GM19455 (cell line): ENCODE data around the gene DTX1.

Experiments
- ATAC-seq: cut with Tn5 transposase; IDR thresholded peaks from one replicate; pipeline ENCODE4 v1.9.1; 2021; ENCODE audit not compliant: unreplicated experiment

DTX1 gene

DNA sequence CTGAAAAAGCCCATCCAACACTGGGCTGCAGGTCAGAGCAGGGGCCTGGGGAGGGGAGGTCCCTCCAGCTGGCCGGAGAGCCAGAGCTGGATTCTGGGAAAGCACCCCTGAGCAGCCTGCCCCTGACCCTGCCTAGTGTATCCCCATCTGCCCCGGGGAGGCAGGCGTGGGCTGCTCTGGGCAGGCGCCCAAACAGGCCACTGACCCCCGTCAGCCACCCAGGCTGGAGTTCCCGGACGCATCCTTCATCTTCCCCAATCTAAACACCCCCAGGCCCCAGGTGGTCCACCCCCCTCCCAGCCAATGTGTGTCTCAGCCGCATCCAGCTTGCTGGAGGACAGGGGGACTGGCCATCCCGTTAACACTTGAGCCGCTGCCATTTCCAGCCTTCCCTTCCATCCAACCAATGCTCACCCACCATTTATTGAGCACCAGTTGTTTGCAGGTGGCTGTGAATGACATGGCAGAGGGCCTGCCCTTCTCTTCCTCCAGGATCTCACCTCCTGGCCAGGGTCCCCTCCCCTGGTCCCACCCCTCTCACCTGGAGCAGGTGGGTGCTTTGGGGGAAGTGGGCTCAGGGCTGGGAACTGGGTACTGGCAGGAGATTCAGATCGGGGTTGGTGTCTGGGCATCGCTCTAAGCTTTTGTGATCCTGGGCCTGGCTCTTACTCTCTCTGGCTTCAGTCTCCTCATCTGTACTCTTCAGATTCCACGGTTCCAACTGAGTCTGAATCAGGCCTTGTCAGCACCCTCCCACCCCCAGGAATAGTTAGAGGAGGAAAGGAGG lies 743 bp upstream of the DTX1 start:
- no peak for ATAC-seq

DNA sequence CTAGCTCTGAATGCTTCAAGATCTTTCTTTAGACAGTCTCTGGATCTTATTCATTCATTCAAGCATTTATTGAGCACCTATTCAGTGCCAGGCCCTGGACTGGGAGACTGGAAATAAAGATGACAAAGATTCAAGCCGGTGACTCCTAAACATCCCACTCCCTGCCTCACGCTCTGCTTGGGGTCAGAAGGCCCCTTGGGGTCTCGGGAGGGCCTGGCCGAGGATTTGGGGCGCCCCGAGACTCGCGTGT lies 224 bp upstream of the DTX1 start:
- ATAC-seq, result no peak

DNA sequence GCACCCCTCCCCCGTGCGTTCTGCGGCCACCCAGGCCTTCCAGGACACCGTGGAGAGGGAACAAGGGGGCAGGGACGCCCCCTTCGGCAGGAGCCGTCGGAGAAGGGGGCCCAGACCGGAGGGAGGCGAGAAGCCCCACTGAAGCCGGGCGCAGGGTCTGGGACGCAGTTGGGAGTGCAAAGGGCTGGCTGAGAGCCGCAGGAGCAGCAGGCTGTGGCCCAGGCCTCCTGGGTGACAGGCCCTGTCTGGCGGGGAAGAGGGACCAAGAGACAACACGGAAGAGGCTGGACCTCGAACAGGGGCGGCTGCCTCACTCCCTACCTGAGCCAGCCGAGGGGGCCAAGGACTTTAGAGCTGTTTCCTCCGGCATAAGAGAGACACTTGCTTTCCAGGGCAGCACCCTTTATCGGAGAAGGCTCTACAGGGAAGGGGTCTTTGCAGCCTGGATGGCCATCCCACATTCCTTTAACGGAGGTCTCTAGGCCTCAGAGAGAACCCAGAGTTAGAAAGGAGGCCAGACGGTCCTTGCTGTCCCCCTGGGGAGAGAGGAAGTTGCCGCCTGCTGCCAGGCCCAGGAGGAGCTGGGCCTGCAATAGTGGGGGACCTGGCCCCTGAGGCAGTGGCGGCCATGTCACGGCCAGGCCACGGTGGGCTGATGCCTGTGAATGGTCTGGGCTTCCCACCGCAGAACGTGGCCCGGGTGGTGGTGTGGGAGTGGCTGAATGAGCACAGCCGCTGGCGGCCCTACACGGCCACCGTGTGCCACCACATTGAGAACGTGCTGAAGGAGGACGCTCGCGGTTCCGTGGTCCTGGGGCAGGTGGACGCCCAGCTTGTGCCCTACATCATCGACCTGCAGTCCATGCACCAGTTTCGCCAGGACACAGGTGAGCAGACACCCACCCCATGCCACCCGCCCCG lies 1.3 kb downstream of the DTX1 start:
- ATAC-seq, result no peak

DNA sequence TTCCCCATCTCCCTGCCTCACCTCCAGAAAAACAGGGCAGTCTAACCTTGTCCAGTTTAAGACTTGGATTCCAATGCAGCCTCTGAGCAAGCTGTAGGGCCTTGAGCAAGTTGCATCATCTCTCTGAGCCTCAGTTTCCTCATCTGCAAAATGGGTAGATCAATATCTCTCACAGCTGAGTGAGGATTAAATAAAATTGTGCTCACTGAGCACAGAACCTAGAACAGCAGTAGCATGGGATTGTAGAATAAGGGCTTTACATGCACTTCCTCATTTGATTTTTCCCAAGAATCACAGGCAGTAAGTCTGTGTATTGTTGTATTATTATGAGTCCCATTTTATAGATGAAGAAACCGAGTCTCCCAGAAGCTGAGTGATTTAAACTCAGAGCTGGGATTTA lies 2.0 kb downstream of the DTX1 start:
- no peak for ATAC-seq

DNA sequence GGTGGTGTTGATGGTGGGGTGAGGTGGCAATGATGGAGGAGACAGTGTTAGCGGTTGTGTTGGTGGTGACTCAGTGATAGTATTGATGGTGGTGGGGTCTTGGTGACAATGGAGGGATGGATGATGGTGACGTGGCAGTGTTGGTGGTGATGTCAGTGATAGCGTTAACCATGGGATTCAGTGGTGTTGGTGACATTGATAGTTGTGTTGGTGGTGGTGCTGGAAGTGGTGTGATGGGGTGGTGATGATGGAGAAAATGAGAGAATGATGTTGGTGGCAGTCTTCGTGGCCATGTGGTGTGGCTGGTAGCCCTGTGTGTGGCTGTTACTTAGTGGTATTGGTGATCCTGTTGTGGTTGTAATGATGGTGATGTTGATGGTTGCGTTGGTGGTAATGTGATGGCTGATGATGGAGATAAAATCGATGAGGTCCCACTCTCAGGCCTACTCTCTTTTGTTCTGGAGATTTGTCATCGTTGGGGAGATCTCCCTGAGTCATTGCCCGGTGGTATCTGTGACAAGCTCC lies 2.6 kb downstream of the DTX1 start:
- ATAC-seq, result no peak

DNA sequence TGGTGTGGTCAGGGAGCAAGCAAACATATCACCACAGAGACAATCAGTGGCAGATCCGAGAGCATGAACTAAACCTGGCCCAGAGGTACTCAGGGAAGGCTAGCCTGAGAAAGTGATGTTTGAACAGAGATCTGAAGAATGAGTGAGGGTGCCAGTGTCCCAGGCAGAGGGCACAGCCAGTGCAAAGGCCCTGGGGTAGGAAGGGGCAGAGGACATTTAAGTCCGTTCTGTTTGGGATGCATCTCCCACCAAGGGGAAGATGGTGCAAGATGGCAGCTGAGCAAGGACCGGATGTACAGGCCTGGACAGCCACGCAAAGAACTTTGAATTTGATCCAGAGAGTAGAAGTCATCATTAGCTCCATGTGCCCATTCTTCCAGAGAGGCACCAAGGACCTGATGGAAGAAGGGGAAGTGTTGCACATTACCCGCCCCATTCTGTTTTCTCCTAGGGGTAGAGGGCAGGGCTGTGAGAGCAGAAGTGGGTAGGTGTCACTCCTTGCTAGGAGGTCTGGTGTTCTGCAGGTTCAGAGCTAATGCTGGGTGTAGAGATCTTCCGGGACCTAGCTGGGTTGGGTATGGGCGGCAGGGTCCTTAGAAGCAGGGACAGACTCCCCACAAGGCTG lies 3.9 kb downstream of the DTX1 start:
- ATAC-seq, result no peak

DNA sequence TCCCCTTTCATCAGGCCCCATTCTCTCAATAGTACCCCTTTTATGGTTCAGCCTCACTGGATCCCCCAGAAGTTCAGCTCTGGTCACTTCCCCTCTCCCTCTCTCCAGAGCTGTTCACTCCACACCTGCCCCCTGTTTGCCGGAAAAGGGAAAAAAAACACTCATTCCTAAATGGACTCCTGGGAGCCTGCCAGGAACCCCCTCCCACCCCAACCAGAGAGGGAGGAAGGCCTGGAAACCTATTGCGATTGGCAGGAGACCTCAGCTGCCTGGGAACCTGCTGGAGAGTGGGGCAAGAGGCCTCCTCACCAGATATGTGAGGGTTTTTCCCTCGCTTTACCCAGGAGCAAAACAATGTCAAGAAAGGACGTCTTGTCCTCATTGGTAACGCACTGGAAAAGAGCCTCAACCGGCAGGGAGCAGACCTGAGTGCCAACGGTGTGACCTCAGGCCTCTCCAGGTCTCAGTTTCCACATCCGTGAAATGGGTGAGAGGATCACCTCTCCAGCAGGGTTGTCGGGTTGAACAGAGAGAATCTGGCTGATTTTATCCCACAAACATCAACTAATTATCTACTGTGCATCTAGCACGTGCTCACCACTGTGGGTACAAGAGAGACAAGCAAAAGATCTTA lies 4.6 kb downstream of the DTX1 start:
- ATAC-seq, result no peak

DNA sequence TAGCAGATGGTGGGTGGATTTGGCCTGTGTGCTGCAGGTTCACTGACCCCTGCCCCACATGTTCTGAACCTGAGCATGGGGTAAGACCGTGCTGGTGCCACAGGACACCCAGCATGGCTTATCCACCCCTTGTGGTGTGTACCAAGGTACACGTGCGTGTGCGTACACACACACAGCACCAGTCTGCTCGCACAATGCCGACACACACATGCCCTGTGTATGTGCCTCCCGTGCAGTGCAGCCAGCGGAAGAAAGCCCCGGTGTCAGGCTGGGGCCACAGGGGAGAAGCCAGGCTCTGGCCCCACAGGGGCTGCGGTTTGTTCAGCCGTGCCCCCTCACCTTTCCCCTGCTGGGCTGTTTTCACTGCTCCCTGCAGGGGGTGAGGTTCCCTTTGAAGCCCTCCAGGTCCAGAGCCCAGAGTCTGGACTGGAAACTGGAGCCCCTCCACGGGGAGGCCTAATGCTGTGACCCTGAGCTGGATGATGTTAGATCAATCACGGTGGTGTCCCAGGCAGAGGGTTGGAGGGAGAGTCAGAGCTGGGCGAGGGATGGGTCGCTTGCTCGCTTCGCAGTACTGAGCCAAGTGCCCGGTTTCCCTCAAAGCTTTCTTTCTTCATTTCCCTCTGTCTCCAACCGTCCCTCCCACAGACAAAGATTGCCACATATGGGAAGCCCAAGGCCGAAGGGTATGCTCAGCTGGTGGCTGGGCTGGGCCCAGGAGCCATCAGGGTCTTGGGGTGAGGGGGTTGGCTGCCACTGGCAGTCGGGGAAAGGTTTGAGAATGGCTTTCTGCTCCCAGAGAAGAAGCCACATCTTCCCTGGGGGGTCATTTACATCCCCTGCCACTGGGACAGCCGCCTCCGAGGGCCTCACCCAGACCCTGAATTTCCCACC lies 6.2 kb downstream of the DTX1 start:
- no peak for ATAC-seq

DNA sequence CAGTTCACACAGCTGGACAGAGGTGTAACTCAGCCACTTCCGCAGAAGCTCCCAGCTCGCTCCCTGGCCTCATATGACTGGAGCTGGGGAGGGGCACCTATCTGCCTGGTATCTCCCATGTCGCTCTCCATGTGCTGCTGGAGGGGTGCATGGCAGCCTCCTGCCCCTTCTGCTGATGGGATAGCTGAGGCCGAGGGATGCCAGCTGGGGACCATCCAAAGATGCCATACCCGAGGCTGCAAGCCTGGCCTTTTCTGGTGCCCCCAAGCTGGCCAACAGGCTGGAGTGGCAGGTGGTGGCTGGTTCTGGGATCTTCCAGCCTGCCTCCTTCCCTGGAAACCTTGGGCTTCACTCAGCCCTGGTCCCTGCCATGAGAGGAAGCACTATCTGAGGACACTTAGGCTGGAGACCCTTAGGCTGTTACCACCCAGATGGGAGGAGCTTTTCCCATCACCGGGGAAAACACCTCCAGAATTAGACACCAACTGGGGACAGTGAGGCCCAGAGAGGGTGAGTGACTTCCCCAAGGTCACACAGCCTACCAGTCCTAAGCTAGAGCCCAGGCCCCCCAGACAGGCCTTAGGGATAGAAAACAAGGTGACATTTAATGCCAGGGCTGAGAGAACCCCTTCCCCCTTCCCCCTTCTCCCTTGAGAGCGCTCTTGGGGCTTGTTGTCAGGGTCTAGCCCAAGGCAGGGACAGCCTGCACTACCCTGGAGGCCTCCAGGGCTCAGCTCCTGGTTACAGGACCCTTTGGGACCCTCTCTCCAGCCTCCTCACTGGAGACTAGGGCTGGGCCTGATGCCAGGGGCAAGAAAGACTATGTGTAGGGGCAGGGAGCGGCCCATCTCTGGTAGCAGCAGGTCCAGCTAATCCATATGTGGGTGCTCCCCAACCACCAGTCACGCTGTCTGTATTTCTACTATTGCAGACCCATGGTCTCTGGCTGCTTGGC lies 7.1 kb downstream of the DTX1 start:
- ATAC-seq, result no peak

DNA sequence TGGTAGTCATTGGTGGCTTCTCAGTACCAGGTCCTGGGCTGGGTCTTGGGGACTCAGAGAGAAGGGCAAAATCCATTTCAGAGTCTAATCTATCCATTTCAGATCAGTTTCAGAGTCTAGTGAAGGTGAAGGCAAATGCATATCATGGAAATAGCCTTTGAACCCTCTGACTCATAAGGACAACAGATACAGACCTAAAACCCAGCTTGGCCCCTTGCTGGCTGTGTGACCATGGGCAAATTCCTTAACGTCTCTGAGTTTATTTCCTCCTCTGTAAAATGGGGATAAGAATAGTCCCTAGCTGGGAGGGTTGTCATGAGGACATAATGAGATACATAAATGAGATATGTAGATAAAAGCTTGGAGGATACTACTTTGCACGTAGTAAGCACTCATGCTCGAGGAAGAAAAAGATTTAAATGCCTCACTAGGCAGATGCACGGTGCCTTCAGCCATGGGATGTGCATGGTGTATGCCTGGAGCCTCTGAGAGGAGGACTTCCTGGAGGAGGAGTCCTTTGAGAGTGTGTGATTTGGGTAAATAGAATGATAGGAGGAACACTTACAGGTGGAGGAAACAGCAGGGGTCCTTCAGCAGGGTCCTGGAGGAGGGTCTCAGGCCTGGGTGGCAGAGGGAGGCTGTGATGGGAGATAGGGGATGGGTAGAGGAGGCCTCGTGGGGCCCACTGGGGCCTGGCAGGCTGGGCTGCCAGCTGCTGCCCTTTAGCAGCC lies 8.0 kb downstream of the DTX1 start:
- no peak for ATAC-seq

DNA sequence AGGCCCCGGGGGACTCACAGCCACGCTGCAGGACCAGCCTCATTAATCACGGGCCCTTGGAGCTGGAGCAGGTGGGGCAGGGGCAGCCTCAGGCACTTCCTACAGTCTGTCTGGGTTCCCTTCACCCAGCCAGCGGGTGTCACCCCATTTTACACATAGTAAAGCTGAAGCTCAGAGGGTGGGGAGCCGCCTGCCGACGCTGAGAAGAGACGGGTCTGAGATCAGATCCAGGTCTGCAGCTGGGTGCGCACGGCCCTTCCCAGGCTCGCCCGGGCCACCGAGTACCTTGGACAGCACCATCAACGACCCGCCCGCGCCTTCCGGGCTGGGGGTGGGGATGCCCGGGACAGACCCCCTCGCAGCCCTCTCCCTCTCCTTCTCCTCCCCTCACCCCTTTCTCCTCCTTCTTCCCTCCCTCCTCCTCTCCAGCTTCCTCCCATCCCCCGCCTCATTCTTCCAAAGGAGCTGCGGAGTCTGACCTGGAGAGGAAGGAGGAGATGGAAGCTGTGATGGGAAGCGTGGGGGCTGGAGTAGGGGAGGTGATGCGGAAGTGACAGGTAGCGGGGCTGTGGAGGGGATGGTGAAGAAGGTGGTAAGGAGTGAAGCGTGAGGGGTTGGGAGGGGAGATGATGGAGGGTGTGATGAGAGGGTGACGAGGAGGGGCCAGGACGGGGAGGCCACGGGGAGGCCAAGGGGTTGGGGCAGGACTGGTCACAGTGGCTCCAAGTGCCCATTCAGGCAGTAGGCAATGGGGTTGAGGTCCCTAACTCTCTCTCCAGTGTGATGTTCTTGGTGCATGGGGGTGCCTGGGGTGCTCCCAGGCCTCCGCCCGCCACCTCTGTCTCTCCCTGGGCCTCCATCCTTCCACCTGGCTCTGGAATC lies 8.8 kb downstream of the DTX1 start:
- no peak for ATAC-seq

DNA sequence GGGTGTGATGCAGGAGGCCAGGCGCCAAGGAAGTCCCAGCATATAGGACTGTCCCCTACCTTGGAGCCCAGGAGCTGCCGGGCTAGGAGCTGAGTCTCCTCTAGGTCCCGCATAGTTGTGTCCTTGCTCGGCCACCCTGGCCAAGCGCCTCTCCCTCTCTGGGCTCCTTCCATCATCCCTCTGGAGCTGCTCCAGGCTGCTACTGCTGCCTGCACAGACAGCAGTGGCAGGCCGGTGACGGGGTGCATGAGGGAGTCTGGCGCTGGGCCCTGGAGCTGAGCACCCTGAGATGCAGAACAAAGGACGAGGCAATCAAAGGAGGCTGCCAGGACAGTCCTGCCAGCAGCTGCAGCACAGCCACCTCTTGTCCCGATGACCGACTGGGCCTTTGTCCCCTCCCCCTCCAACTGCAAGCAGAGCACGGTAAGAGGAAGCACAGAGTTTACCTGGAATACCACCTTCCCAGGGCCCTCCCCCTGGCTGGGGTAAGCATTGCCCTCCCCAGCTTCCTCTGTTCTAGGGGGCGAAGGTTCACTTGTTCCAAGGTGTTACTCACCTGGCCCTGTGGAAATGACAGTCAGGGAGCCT lies 10.4 kb downstream of the DTX1 start:
- ATAC-seq, result no peak

DNA sequence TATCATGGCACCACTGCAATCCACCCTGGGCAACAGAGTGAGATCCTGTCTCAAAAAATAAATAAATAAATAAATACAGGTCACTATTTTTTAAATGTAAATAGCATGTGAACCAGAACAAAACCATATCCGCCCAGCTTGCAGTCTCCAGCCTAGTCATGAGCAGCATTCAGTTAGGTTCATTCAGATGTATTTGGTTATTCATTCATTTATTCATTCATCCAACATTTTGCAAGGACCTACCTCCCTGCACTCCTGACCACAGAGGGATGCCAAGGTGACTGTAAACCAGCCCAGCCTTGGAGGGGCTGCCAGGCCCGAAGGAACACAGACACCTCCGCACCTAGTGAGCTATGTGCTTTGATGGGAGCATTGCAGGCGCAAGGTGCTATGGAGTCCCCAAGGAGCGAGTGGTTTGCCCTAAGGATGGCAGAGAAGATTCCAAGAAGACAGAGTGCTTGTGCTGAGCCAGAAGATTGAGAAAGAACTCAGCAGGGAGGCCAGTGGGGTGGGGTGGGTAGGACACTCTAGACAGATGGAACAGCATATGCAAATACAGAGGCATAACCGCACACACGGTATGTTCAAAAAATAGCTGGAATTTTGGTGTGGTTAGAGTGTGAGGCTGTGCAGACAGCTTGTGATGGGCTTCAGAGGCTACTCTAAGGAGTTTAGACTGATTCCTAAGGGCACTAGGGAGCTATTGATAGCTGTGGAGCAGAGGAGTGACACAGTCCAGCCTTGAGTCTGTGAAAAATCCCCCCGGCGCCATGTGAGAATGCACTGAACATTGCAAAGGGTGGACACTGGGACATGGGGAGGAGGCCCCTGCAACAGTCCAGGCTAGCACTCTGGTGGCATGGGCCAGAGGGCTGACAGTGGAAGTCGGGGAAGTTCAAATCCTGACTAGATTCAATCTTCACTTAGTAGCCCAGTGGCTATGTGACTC lies 11.7 kb downstream of the DTX1 start:
- ATAC-seq, result no peak

DNA sequence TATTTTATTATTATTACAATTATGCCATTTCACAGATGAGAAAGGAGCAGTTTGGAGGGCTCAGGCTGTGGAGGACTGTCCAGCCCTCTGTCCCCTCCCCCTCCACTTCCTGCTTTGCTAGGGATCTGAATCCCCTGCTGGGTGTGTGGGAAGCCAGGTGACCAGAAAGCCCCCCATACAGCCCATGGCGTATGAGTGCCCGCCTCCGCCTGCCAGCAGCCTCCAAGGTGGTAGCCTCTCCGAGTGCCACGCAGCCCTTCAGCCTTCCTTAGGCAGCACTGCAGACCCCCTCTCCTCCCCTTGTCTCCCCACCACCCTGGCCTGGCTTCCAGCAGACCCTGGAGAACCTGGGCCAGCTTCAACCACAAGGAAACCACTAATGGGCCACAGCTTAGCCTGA lies 12.6 kb downstream of the DTX1 start:
- ATAC-seq, result no peak

DNA sequence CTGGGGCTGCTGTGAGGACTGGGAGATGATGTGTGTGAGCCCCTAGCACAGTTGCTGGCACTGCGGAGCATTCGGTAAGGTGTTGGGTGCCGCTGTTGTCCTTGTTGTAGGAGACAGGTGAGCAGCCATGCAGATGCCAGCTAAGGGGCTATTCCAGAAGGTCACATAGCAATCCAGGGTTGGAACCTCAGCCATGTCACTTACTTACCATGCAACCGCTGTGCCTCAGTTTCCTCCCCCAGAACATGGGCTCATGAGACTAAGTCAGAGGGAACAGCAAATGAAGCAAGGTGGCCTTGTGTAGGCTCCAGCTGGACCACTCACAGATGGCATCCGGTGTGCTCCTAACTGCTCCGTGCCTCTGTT lies 13.2 kb downstream of the DTX1 start:
- ATAC-seq, result no peak
